ENCODE data around the gene TTC33. TPM values are rescaled to one million over a fixed set of nuclear protein-coding genes. Genes with fewer than 3 reads are reported as not detected.

Gene TTC33
- total RNA-seq, 1 donor from 2014 or later: 18.5 TPM

GRCh38 chr5:40691894-40692293 is 63.9 kb downstream of the TTC33 start:
- TF ChIP-seq CTCF (conservative IDR thresholded peaks at IDR 0.05): no peak
- Mint-ChIP-seq H3K27me3 (ENCODE audit: low read depth) (peaks cover 13% of the 10 kb centered on the region), H3K4me1 (no peaks in the 10 kb centered on the region), H3K36me3 (ENCODE audit: low read depth) (peaks cover 4% of the 10 kb centered on the region), H3K4me3 (no peak overlapping the region), H3K27ac (ENCODE audit: unreplicated experiment) (no peak overlapping the region), H3K9me3 (peaks cover 3% of the 10 kb centered on the region)
- no peak for DNase-seq (ENCODE audit: low read depth, low spot score)

- Mint-ChIP-seq H3K36me3 (ENCODE audit: low read depth) (no peaks in the 10 kb centered on the region), H3K27ac (ENCODE audit: unreplicated experiment) (no peak overlapping the region), H3K4me1 (no peaks in the 10 kb centered on the region), H3K27me3 (ENCODE audit: low read depth) (peaks cover 24% of the 10 kb centered on the region), H3K9me3 (no peaks in the 10 kb centered on the region), H3K4me3 (no peak overlapping the region)
- no peak for TF ChIP-seq CTCF (conservative IDR thresholded peaks at IDR 0.05)
- DNase-seq (ENCODE audit: low read depth, low spot score): no peak
Measured at GRCh38 chr5:40690267-40690666, 65.5 kb downstream of the TTC33 start.

GRCh38 chr5:40689438-40689837 is 66.3 kb downstream of the TTC33 start:
- Mint-ChIP-seq H3K9me3 (no peaks in the 10 kb centered on the region), H3K27me3 (ENCODE audit: low read depth) (peaks cover 31% of the 10 kb centered on the region), H3K4me1 (no peaks in the 10 kb centered on the region), H3K4me3 (no peak overlapping the region), H3K27ac (ENCODE audit: unreplicated experiment) (no peak overlapping the region), H3K36me3 (ENCODE audit: low read depth) (no peaks in the 10 kb centered on the region)
- no peak for DNase-seq (ENCODE audit: low read depth, low spot score)
- TF ChIP-seq CTCF (conservative IDR thresholded peaks at IDR 0.05): no peak

- Mint-ChIP-seq H3K27me3 (ENCODE audit: low read depth) (peaks cover 35% of the 10 kb centered on the region), H3K36me3 (ENCODE audit: low read depth) (no peaks in the 10 kb centered on the region), H3K27ac (ENCODE audit: unreplicated experiment) (no peak overlapping the region), H3K9me3 (no peaks in the 10 kb centered on the region), H3K4me1 (no peaks in the 10 kb centered on the region), H3K4me3 (no peak overlapping the region)
- DNase-seq (ENCODE audit: low read depth, low spot score): no peak
- no peak for TF ChIP-seq CTCF (conservative IDR thresholded peaks at IDR 0.05)
Measured at GRCh38 chr5:40688996-40689395, 66.8 kb downstream of the TTC33 start.

- H3K27me3 Mint-ChIP-seq (ENCODE audit: low read depth): peaks cover 42% of the 10 kb centered on the region
- no peak overlapping the region for H3K4me3 Mint-ChIP-seq
- TF ChIP-seq CTCF (conservative IDR thresholded peaks at IDR 0.05): peak; percentile 92
- no peaks in the 10 kb centered on the region for H3K9me3 Mint-ChIP-seq
- DNase-seq (ENCODE audit: low read depth, low spot score): peak; percentile 84
- no peak overlapping the region for H3K27ac Mint-ChIP-seq (ENCODE audit: unreplicated experiment)
- H3K36me3 Mint-ChIP-seq (ENCODE audit: low read depth): no peaks in the 10 kb centered on the region
- no peaks in the 10 kb centered on the region for H3K4me1 Mint-ChIP-seq
Measured at GRCh38 chr5:40688127-40688761, 67.5 kb downstream of the TTC33 start.

All from neural crest cell (in vitro differentiated cells).